OCI-LY1 (cell line): ENCODE measurements around the gene RASSF6.

Experiments
- H2AFZ ChIP-seq: fragments of 200-600 bp; sonication (generic), shearing (Covaris generic); 2 replicates; pipeline ENCODE4 v1.6.0; 2014; ENCODE audit warnings: antibody characterized with exemption, mild to moderate bottlenecking, low read length
- H3F3A ChIP-seq: fragments of 200-600 bp; sonication (generic), shearing (Covaris generic); 2 replicates; pipeline ENCODE4 v1.6.0; 2014; ENCODE audit warnings: mild to moderate bottlenecking, antibody characterized with exemption, low read length, moderate library complexity; ENCODE audit not compliant: insufficient read depth
- H3K27ac ChIP-seq: fragments of 200-600 bp; sonication (generic); 2 replicates; pipeline ENCODE4 v1.5.1; 2014; ENCODE audit warnings: low read length, mixed run types, mild to moderate bottlenecking, low read depth; ENCODE audit not compliant: poor library complexity, severe bottlenecking
- H3K27me3 ChIP-seq: fragments of 200-600 bp; sonication (generic); 2 replicates; pipeline ENCODE4 v1.6.0; 2014; ENCODE audit warnings: antibody characterized with exemption, mild to moderate bottlenecking, low read length, moderate library complexity; ENCODE audit not compliant: insufficient read depth
- H3K36me3 ChIP-seq: fragments of 200-600 bp; sonication (generic); 2 replicates; pipeline ENCODE4 v1.6.1; 2014; ENCODE audit warnings: mild to moderate bottlenecking, antibody characterized with exemption, low read length, moderate library complexity, mixed read lengths; ENCODE audit not compliant: insufficient read depth
- H3K4me1 ChIP-seq: fragments of 200-600 bp; sonication (generic); 2 replicates; pipeline ENCODE4 v1.5.1; 2014; ENCODE audit warnings: mild to moderate bottlenecking, low read length, moderate library complexity; ENCODE audit not compliant: insufficient read depth, severe bottlenecking
- H3K4me2 ChIP-seq: fragments of 200-600 bp; sonication (generic), shearing (Covaris generic); 2 replicates; pipeline ENCODE4 v1.6.1; 2014; ENCODE audit warnings: low read length
- H3K4me3 ChIP-seq: fragments of 200-600 bp; sonication (generic); 2 replicates; pipeline ENCODE4 v1.5.1; 2014; ENCODE audit warnings: low read length, low read depth, mild to moderate bottlenecking, mixed read lengths; ENCODE audit not compliant: poor library complexity, severe bottlenecking
- H3K79me2 ChIP-seq: fragments of 200-600 bp; shearing (Covaris generic); 2 replicates; pipeline ENCODE4 v1.6.1; 2016; ENCODE audit warnings: mixed run types, low read length, mixed read lengths; ENCODE audit not compliant: insufficient read depth
- H3K9ac ChIP-seq: fragments of 200-600 bp; sonication (generic), shearing (Covaris generic); 2 replicates; pipeline ENCODE4 v1.6.1; 2014; ENCODE audit warnings: mild to moderate bottlenecking, low read length, mixed read lengths
- H3K9me2 ChIP-seq: fragments of 200-600 bp; sonication (generic), shearing (Covaris generic); 2 replicates; pipeline ENCODE4 v1.6.1; 2014; ENCODE audit warnings: low read depth, mild to moderate bottlenecking, low read length, mixed read lengths
- H3K9me3 ChIP-seq: fragments of 200-600 bp; shearing (Covaris generic); 2 replicates; pipeline ENCODE4 v1.6.1; 2014; ENCODE audit warnings: low read length, mixed read lengths
- H4K20me1 ChIP-seq: fragments of 200-600 bp; sonication (generic), shearing (Covaris generic); 2 replicates; pipeline ENCODE4 v1.6.0; 2016; ENCODE audit warnings: mild to moderate bottlenecking, low read length; ENCODE audit not compliant: insufficient read depth
- EZH2 ChIP-seq: fragments of 200-600 bp; sonication (generic), shearing (Covaris generic); IDR thresholded peaks from 2 replicates; pipeline ENCODE4 v1.8.0; 2017; ENCODE audit warnings: borderline replicate concordance, mixed run types, mild to moderate bottlenecking, antibody characterized with exemption, low read length, moderate library complexity, mixed read lengths
- TF ChIP-seq, protein P1 (sequence below): fragments of 200-600 bp; sonication (generic), shearing (Covaris generic); IDR thresholded peaks from 2 replicates; pipeline ENCODE4 v1.5.1; 2017; ENCODE audit warnings: mild to moderate bottlenecking, antibody characterized with exemption, low read length, moderate library complexity, mixed read lengths

The RASSF6 gene

DNA sequence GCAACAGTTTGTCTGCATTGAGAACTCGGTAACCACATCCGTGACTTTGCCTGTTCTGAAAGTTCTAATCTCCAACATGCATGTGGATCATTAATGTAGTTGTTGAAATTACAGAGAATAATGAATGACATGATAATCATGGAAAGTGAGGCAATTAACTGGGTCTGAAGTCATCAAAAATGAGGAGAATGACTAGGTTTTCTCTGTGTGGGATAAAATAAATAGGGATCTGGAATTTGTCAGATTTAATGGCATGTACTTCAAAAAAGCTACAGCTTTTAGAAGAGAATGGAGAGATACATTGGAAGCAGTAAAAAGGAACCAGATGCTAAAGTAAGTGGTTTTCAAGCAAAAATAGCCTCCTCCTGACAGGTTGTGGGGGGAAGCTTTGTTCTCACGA is 79.4 kb downstream of the RASSF6 start:
- Histone ChIP-seq H3K36me3 (no peaks in the 10 kb centered on the region), H3K9ac (no peak overlapping the region), H3K4me1 (no peaks in the 10 kb centered on the region), H3K27ac (no peak overlapping the region), H3K4me2 (no peak overlapping the region), H3K9me3 (no peaks in the 10 kb centered on the region), H3K9me2 (no peaks in the 10 kb centered on the region), H3K27me3 (no peaks in the 10 kb centered on the region), H3K4me3 (no peak overlapping the region), H3F3A (no peaks in the 10 kb centered on the region), H4K20me1 (no peaks in the 10 kb centered on the region), H3K79me2 (no peaks in the 10 kb centered on the region), H2AFZ (no peak overlapping the region)
- TF ChIP-seq, protein P1, sequence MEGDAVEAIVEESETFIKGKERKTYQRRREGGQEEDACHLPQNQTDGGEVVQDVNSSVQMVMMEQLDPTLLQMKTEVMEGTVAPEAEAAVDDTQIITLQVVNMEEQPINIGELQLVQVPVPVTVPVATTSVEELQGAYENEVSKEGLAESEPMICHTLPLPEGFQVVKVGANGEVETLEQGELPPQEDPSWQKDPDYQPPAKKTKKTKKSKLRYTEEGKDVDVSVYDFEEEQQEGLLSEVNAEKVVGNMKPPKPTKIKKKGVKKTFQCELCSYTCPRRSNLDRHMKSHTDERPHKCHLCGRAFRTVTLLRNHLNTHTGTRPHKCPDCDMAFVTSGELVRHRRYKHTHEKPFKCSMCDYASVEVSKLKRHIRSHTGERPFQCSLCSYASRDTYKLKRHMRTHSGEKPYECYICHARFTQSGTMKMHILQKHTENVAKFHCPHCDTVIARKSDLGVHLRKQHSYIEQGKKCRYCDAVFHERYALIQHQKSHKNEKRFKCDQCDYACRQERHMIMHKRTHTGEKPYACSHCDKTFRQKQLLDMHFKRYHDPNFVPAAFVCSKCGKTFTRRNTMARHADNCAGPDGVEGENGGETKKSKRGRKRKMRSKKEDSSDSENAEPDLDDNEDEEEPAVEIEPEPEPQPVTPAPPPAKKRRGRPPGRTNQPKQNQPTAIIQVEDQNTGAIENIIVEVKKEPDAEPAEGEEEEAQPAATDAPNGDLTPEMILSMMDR, result no peak
- TF ChIP-seq EZH2, result no peak

GRCh38 chr4:73539386-73539785 is 80.8 kb downstream of the RASSF6 start:
- H3K9me3 ChIP-seq, result no peaks in the 10 kb centered on the region
- H4K20me1 ChIP-seq, result no peaks in the 10 kb centered on the region
- TF ChIP-seq EZH2, result no peak
- TF ChIP-seq, protein P1, result no peak
- H3K27ac ChIP-seq, result no peak overlapping the region
- no peak overlapping the region for H2AFZ ChIP-seq
- H3F3A ChIP-seq, result no peaks in the 10 kb centered on the region
- H3K4me1 ChIP-seq, result no peaks in the 10 kb centered on the region
- H3K79me2 ChIP-seq, result no peaks in the 10 kb centered on the region
- no peak overlapping the region for H3K9ac ChIP-seq
- no peaks in the 10 kb centered on the region for H3K36me3 ChIP-seq
- no peak overlapping the region for H3K4me2 ChIP-seq
- H3K9me2 ChIP-seq, result no peaks in the 10 kb centered on the region
- no peak overlapping the region for H3K4me3 ChIP-seq
- H3K27me3 ChIP-seq, result no peaks in the 10 kb centered on the region

- Histone ChIP-seq H3K4me1 (no peaks in the 10 kb centered on the region), H3K79me2 (no peaks in the 10 kb centered on the region), H2AFZ (no peak overlapping the region), H4K20me1 (no peaks in the 10 kb centered on the region), H3K4me3 (no peak overlapping the region), H3K27ac (no peak overlapping the region), H3K9ac (no peak overlapping the region), H3K36me3 (no peaks in the 10 kb centered on the region), H3K9me2 (no peaks in the 10 kb centered on the region), H3F3A (no peaks in the 10 kb centered on the region), H3K4me2 (no peak overlapping the region), H3K27me3 (no peaks in the 10 kb centered on the region), H3K9me3 (no peaks in the 10 kb centered on the region)
- no peak for TF ChIP-seq EZH2
- TF ChIP-seq, protein P1, result no peak
Observed at GRCh38 chr4:73538162-73538561, 82.1 kb downstream of the RASSF6 start.
